ENCODE measurements around the gene MTARC2.

GRCh38 chr1:220764757-220765156, 16.6 kb downstream of the MTARC2 start:
- TF ChIP-seq CTCF (IDR thresholded peaks at IDR 0.05) (no peak), MAFK (IDR thresholded peaks at IDR 0.05; ENCODE audit: partially characterized antibody) (no peak), EP300 (IDR thresholded peaks at IDR 0.05) (no peak), POLR2A (IDR thresholded peaks at IDR 0.05; ENCODE audit: low read length) (no peak), CHD2 (IDR thresholded peaks at IDR 0.05; ENCODE audit: low read length, partially characterized antibody) (no peak), USF2 (IDR thresholded peaks at IDR 0.05) (no peak), RAD21 (conservative IDR thresholded peaks at IDR 0.05 in 1 of 2, IDR thresholded peaks at IDR 0.05 in 1 of 2) (no peak), ZSCAN20 (CRISPR knock-in tag; IDR thresholded peaks at IDR 0.05) (no peak), PBX3 (IDR thresholded peaks at IDR 0.05) (no peak)
